Measurements from ENCODE around the gene MCU.

The MCU gene

DNA sequence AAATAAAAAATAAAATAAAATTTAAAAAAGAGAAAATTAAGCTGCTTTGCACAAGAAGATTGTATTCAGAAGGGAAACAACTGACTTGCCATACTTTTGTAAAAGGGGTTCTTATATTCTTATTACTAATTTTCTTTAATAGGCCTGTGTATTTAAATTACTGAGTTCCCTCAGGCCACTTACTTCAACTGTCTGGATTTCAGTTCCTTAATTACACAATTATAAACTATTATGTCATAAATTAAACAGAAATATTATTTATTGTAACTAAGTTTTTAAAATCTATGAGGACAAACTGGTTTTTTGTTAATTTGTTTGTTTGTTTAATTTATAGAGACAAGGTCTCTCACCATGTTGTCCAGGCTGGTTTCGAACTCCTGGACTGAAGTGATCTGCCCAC lies 43.6 kb upstream of the MCU start:
- Histone ChIP-seq H2AFZ (ENCODE audit: low read depth) (no peak overlapping the region), H3K4me1 (ENCODE audit: low read depth, poor library complexity, severe bottlenecking) (no peaks in the 10 kb centered on the region), H4K20me1 (ENCODE audit: insufficient read depth) (no peaks in the 10 kb centered on the region), H3K36me3 (ENCODE audit: insufficient read depth) (no peaks in the 10 kb centered on the region), H3K9ac (no peak overlapping the region), H3K27me3 (ENCODE audit: insufficient read depth, low read depth) (no peaks in the 10 kb centered on the region), H3K4me3 (IDR thresholded peaks at IDR 0.05; ENCODE audit: insufficient read depth, low read depth, low read length) (no peak overlapping the region), H3K4me2 (no peak overlapping the region), H3K27ac (no peak overlapping the region), H3K79me2 (ENCODE audit: insufficient read depth, low read depth) (no peaks in the 10 kb centered on the region)
- no peak for TF ChIP-seq CTCF (conservative IDR thresholded peaks at IDR 0.05; ENCODE audit: low read depth, low read length)

- Histone ChIP-seq H3K4me1 (ENCODE audit: low read depth, poor library complexity, severe bottlenecking) (no peaks in the 10 kb centered on the region), H3K36me3 (ENCODE audit: insufficient read depth) (no peaks in the 10 kb centered on the region), H3K27ac (no peak overlapping the region), H3K79me2 (ENCODE audit: insufficient read depth, low read depth) (no peaks in the 10 kb centered on the region), H4K20me1 (ENCODE audit: insufficient read depth) (no peaks in the 10 kb centered on the region), H3K9ac (no peak overlapping the region), H3K4me3 (IDR thresholded peaks at IDR 0.05; ENCODE audit: insufficient read depth, low read depth, low read length) (no peak overlapping the region), H3K4me2 (no peak overlapping the region), H3K27me3 (ENCODE audit: insufficient read depth, low read depth) (no peaks in the 10 kb centered on the region), H2AFZ (ENCODE audit: low read depth) (no peak overlapping the region)
- TF ChIP-seq CTCF (conservative IDR thresholded peaks at IDR 0.05; ENCODE audit: low read depth, low read length), result no peak
These were observed 42.7 kb upstream of the MCU start for GRCh38 chr10:72649291-72649690.

GRCh38 chr10:72653383-72654096 lies 38.4 kb upstream of the MCU start:
- Histone ChIP-seq H3K9ac (no peak overlapping the region), H3K4me3 (IDR thresholded peaks at IDR 0.05; ENCODE audit: insufficient read depth, low read depth, low read length) (no peak overlapping the region), H3K27me3 (ENCODE audit: insufficient read depth, low read depth) (no peaks in the 10 kb centered on the region), H4K20me1 (ENCODE audit: insufficient read depth) (no peaks in the 10 kb centered on the region), H3K4me1 (ENCODE audit: low read depth, poor library complexity, severe bottlenecking) (no peaks in the 10 kb centered on the region), H2AFZ (ENCODE audit: low read depth) (no peak overlapping the region), H3K4me2 (no peak overlapping the region), H3K79me2 (ENCODE audit: insufficient read depth, low read depth) (no peaks in the 10 kb centered on the region), H3K27ac (no peak overlapping the region), H3K36me3 (ENCODE audit: insufficient read depth) (no peaks in the 10 kb centered on the region)
- no peak for TF ChIP-seq CTCF (conservative IDR thresholded peaks at IDR 0.05; ENCODE audit: low read depth, low read length)

DNA sequence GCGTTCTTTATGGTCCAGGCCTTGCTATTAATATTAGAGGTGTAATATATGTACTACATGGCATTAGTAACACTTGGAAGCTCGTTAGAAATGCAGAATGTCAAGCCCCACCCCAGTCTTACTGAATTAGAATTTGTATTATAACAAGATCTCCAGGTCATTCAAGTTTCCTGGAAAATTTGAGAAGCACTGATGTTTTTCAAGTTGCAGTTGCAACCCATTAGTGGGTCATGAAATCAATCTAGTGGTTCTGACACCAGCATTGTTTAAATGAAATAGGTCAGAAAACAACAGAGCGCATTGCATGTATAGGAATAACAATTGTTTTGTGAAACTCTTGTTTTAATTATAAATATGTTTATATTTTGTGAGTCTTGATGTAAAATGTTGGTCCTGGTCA lies 37.2 kb upstream of the MCU start:
- Histone ChIP-seq H4K20me1 (ENCODE audit: insufficient read depth) (no peaks in the 10 kb centered on the region), H2AFZ (ENCODE audit: low read depth) (no peak overlapping the region)
- no peak for TF ChIP-seq CTCF (conservative IDR thresholded peaks at IDR 0.05; ENCODE audit: low read depth, low read length)

More for the DNA sequence above, 37.2 kb upstream of the MCU start:
- Histone ChIP-seq H3K27ac (no peak overlapping the region), H3K4me2 (no peak overlapping the region), H3K4me1 (ENCODE audit: low read depth, poor library complexity, severe bottlenecking) (no peaks in the 10 kb centered on the region), H3K79me2 (ENCODE audit: insufficient read depth, low read depth) (no peaks in the 10 kb centered on the region), H3K27me3 (ENCODE audit: insufficient read depth, low read depth) (no peaks in the 10 kb centered on the region), H3K9ac (no peak overlapping the region), H3K4me3 (IDR thresholded peaks at IDR 0.05; ENCODE audit: insufficient read depth, low read depth, low read length) (no peak overlapping the region), H3K36me3 (ENCODE audit: insufficient read depth) (no peaks in the 10 kb centered on the region)

Measured in KMS-11 (cell line).